Nephron progenitor cell (in vitro differentiated cells): ENCODE data around the gene ACRBP.

Source experiments
- DNase-seq: peaks from one replicate; pipeline ENCODE4 v3.0.0; 2021
- H3K27ac Mint-ChIP-seq: 2 replicates; pipeline ENCODE4 v1.8.0; 2021; ENCODE audit warnings: mild to moderate bottlenecking, moderate library complexity, mixed read lengths
- H3K27me3 Mint-ChIP-seq: 2 replicates; pipeline ENCODE4 v1.8.0; 2021; ENCODE audit warnings: mild to moderate bottlenecking, low read depth, mixed read lengths; ENCODE audit not compliant: poor library complexity
- H3K36me3 Mint-ChIP-seq: 2 replicates; pipeline ENCODE4 v1.8.0; 2021; ENCODE audit warnings: low read depth, mixed read lengths
- H3K4me1 Mint-ChIP-seq: 2 replicates; pipeline ENCODE4 v1.8.0; 2021; ENCODE audit warnings: mixed read lengths
- H3K4me3 Mint-ChIP-seq: 2 replicates; pipeline ENCODE4 v1.8.0; 2021; ENCODE audit warnings: mild to moderate bottlenecking, moderate library complexity, mixed read lengths
- H3K9me3 Mint-ChIP-seq: 2 replicates; pipeline ENCODE4 v1.8.0; 2021; ENCODE audit warnings: mild to moderate bottlenecking, moderate library complexity, mixed read lengths
- TF ChIP-seq, protein P1 (sequence below): fragments of 200-600 bp; sonication (generic); IDR thresholded peaks from 2 replicates; pipeline ENCODE4 v1.5.0; 2021; ENCODE audit warnings: antibody characterized with exemption

The ACRBP gene

DNA sequence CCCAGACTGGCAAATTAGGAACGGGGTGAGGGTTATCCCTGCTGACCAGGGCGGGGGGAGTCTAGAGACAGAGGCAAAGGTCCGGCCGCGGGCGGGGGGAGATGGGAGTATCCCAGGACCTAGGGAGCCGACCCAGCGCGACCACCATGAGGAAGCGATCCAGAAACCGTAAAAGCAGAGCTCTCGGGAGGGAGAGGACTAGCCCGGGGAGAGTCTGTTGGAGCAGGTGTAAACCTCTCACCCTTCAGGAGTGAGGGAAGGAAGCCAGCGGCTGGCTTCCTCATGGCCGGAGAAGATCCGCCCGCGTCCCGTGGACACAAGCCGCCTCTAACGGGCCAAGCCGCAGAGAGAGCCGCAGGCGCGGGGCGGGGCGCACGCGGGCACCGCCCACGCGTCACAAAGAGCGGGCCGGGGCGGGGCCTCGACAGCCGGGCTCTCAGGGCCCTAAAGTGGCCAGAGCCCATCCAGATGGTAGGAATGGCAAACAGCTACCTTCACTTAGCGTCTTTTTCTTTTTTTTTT is at the start of gene ACRBP:
TSS of gene ACRBP (minus strand) at position 350 of the 522 bp plus-strand sequence. CDS start at position 284, 66 bp downstream.
- Mint-ChIP-seq H3K36me3 (peaks cover 38% of the 10 kb centered on the region), H3K4me1 (peaks cover 25% of the 10 kb centered on the region), H3K4me3 (peak within 1 kb of the TSS; percentile 86), H3K9me3 (peaks cover 13% of the 10 kb centered on the region), H3K27ac (peak within 1 kb of the TSS; percentile 65), H3K27me3 (peaks cover 4% of the 10 kb centered on the region)
- DNase-seq, result peak; percentile 79
- TF ChIP-seq, protein P1, sequence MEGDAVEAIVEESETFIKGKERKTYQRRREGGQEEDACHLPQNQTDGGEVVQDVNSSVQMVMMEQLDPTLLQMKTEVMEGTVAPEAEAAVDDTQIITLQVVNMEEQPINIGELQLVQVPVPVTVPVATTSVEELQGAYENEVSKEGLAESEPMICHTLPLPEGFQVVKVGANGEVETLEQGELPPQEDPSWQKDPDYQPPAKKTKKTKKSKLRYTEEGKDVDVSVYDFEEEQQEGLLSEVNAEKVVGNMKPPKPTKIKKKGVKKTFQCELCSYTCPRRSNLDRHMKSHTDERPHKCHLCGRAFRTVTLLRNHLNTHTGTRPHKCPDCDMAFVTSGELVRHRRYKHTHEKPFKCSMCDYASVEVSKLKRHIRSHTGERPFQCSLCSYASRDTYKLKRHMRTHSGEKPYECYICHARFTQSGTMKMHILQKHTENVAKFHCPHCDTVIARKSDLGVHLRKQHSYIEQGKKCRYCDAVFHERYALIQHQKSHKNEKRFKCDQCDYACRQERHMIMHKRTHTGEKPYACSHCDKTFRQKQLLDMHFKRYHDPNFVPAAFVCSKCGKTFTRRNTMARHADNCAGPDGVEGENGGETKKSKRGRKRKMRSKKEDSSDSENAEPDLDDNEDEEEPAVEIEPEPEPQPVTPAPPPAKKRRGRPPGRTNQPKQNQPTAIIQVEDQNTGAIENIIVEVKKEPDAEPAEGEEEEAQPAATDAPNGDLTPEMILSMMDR, result no peak

DNA sequence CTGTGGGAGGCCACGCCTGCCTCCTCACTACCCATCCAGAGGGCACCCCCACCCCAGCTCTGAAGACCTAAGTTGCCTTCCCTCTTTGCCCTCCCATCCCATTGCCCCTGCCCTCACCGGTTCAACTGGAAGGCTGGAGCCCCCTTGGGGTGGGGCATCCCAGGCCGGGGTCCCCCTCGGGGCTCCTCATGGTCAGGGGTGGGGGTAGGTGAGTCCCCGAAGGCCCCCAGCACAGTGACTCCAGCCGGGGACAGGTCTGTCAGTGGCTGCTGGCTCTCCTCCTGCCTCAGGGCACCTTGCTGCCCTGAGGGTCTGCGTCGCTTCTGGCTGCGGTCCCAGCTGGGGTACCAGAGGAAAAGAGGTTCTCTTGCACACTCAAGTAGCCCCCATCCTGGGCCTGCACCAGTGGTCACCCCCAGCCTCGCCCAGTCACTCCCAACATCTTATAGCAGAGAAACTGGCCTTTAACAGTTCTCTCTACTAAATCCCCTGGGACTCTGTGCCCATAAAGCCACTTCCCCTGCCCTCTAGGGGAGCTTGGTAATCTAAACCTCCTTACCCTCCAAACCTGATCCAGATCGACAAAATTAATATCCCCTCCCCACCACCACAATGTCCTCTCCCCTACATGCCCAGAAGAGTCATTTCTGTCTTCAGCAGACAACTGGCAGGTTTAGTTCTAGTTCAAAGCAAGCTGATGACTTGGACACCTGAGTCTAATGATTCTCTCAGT is 48.2 kb upstream of the ACRBP start:
- H3K27me3 Mint-ChIP-seq, result peaks cover 32% of the 10 kb centered on the region
- peaks cover 71% of the 10 kb centered on the region for H3K4me1 Mint-ChIP-seq
- H3K27ac Mint-ChIP-seq, result no peak overlapping the region
- H3K36me3 Mint-ChIP-seq, result peaks cover 9% of the 10 kb centered on the region
- H3K9me3 Mint-ChIP-seq, result no peaks in the 10 kb centered on the region
- TF ChIP-seq, protein P1, result no peak
- no peak overlapping the region for H3K4me3 Mint-ChIP-seq
- no peak for DNase-seq

DNA sequence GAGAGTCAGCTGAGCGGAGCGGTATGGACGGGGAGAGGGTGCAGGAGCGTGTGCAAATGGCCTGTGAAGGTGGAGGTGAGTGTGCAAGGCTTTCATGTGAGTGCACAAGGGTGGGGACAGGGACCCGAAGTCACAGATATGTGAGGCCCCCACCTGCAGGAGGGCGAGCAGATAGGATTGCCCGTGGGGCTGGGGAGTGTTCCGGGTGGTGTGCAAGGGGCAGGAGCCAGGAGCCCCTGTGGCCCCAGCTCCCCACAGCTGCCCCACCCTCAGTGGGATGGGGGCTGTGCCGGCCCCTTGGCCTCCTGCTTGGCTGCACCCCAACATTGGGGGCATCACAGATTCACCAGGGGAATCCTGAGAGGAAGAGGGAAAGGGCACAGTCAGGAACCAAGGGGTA is 47.5 kb upstream of the ACRBP start:
- H3K27ac Mint-ChIP-seq, result peak overlapping the region; percentile 66
- H3K36me3 Mint-ChIP-seq, result peaks cover 9% of the 10 kb centered on the region
- no peaks in the 10 kb centered on the region for H3K9me3 Mint-ChIP-seq
- TF ChIP-seq, protein P1, result no peak
- DNase-seq, result no peak
- H3K4me1 Mint-ChIP-seq, result peaks cover 76% of the 10 kb centered on the region
- no peak overlapping the region for H3K4me3 Mint-ChIP-seq
- H3K27me3 Mint-ChIP-seq, result peaks cover 30% of the 10 kb centered on the region

DNA sequence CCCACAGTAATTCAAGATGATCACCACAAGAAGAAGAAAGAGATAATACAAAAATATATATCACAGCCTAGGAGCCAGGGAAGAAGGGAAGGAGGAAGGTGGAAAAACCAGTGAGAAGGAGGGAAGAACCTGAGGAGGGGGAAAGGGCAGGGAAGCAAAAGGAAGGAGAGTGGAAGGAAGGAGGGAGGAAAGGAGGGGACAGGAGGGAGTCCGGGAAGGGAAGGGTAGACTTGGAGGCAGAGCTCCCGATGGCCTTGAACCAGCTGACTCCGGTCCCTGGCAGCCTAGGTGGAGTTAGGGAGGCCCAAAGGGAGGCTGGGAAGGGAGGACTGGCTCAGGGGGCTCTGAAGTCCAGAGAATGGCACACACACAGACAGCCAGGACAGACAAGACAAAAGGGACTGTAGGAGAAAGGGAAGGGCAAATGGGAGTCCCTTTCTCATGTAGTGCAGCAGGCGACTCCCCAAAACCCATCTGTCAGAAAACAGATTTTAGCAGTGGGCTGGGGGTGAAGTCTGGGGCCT is 46.7 kb upstream of the ACRBP start:
- no peaks in the 10 kb centered on the region for H3K9me3 Mint-ChIP-seq
- H3K27ac Mint-ChIP-seq, result no peak overlapping the region
- peaks cover 22% of the 10 kb centered on the region for H3K27me3 Mint-ChIP-seq
- H3K4me3 Mint-ChIP-seq, result no peak overlapping the region
- TF ChIP-seq, protein P1, result no peak
- peaks cover 70% of the 10 kb centered on the region for H3K4me1 Mint-ChIP-seq
- DNase-seq, result no peak
- peaks cover 9% of the 10 kb centered on the region for H3K36me3 Mint-ChIP-seq

DNA sequence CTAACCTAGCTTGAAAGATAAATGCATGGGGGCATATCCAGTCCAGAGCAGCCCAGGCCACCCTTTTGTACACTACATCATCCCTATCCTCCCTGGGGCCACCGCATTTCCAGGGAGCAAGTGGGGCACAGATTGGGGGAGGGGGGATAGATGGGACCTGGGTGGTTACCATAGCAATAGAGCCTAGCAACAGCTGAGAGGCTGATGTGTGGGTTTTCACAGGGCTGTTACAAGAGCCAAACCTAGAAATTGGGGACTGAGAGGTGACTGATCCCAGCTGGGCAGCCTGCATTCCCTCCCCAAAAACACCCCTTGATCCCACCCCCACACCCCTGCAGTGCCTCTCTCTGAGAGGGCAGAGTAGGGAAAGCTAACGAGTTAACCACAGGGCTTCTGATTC is 45.7 kb upstream of the ACRBP start:
- Mint-ChIP-seq H3K36me3 (peaks cover 9% of the 10 kb centered on the region), H3K9me3 (no peaks in the 10 kb centered on the region), H3K27ac (no peak overlapping the region), H3K27me3 (peaks cover 13% of the 10 kb centered on the region), H3K4me3 (no peak overlapping the region), H3K4me1 (peaks cover 68% of the 10 kb centered on the region)
- no peak for DNase-seq
- TF ChIP-seq, protein P1, result no peak
